Tibial nerve (tissue), 4 donors: ENCODE measurements around the gene GABRE. TPM values are rescaled to one million over a fixed set of nuclear protein-coding genes. Genes with fewer than 3 reads are reported as not detected.

Source experiments
- DNase-seq, 2 donors: peaks; one replicate each; pipeline ENCODE4 v3.0.0-alpha.2; 2019; ENCODE audit warnings: low spot score in 2 of 2
- H3K27ac ChIP-seq, 4 donors: fragments of 200-600 bp; sonication (generic) in 3 of 4; one replicate each; pipeline ENCODE4 v1.5.1; 2017 to 2019; ENCODE audit warnings: mild to moderate bottlenecking in 1 of 4
- H3K27me3 ChIP-seq, 2 donors: fragments of 200-600 bp; sonication (generic) in 1 of 2; one replicate each; pipeline versions ENCODE4 v1.5.1 to v1.6.0; 2017 to 2019
- H3K36me3 ChIP-seq, 3 donors: fragments of 200-600 bp; sonication (generic); one replicate each; pipeline ENCODE4 v1.5.1; 2018 to 2019
- H3K4me1 ChIP-seq, 4 donors: fragments of 200-600 bp; sonication (generic) in 3 of 4; one replicate each; pipeline ENCODE4 v1.5.1; 2017 to 2019
- H3K4me3 ChIP-seq, 4 donors: fragments of 200-600 bp; sonication (generic) in 3 of 4; one replicate each; pipeline ENCODE4 v1.5.1; 2017 to 2019; ENCODE audit warnings: mild to moderate bottlenecking in 1 of 4, moderate library complexity in 1 of 4
- H3K9me3 ChIP-seq, 4 donors: fragments of 200-600 bp; sonication (generic) in 3 of 4; one replicate each; pipeline ENCODE4 v1.5.1; 2017 to 2019
- CTCF ChIP-seq, 5 experiments: fragments of 200-600 bp in 3 of 5; fragments of 450-650 bp in 2 of 5; sonication (generic) in 3 of 5; IDR thresholded peaks; one replicate each; pipeline ENCODE4 v1.5.1; 2016 to 2019; ENCODE audit warnings: antibody characterized with exemption in 5 of 5, mild to moderate bottlenecking in 3 of 5, moderate library complexity in 2 of 5
- EP300 ChIP-seq, 2 donors: sonication (generic); formaldehyde crosslinking; IDR thresholded peaks; one replicate each; pipeline ENCODE4 v1.6.1; 2017; ENCODE audit warnings: antibody characterized with exemption in 2 of 2, mild to moderate bottlenecking in 1 of 2
- POLR2A ChIP-seq, 2 donors: fragments of 450-650 bp; IDR thresholded peaks; one replicate each; pipeline ENCODE4 v1.6.1; 2017; ENCODE audit warnings: antibody characterized with exemption in 2 of 2, mild to moderate bottlenecking in 2 of 2, moderate library complexity in 2 of 2
- WGBS, 2 donors: methylation state at CpG; one replicate each; pipeline ENCODE4 v1.1.5; 2018; 5-methylcytosine and 5-hydroxymethylcytosine counted together
- total RNA-seq, 4 donors: library from RNA; depleted of rRNA; stranded (reverse); fragments of >200 nt; gene quantifications; one replicate each; pipeline ENCODE4 v1.1.0, GENCODE V29; 2016

GABRE gene
- total RNA-seq, 4 donors from 2014 or later: 14.5 to 84.6 (median 41.4) TPM

- no peaks in the 10 kb centered on the region for H3K36me3 ChIP-seq
- no peak for DNase-seq
- no peaks in the 10 kb centered on the region for H3K27me3 ChIP-seq
- no peaks in the 10 kb centered on the region for H3K4me1 ChIP-seq
- TF ChIP-seq CTCF (IDR thresholded peaks at IDR 0.05) (no peak), POLR2A (IDR thresholded peaks at IDR 0.05) (no peak), EP300 (IDR thresholded peaks at IDR 0.05) (no peak)
- no peak overlapping the region for H3K4me3 ChIP-seq
- 67 to 83% methylated on average over 2 to 3 of the region's 3 CpGs for WGBS, 2 donors
- no peaks in the 10 kb centered on the region for H3K9me3 ChIP-seq
- H3K27ac ChIP-seq: no peak overlapping the region
Observed at GRCh38 chrX:151994476-151994875, 20.0 kb upstream of the GABRE start.

- no peak overlapping the region for H3K27ac ChIP-seq
- no peaks in the 10 kb centered on the region for H3K36me3 ChIP-seq
- H3K27me3 ChIP-seq: no peaks in the 10 kb centered on the region
- WGBS, 2 donors: 83 to 94% methylated on average over 2 to 3 of the region's 3 CpGs
- H3K4me3 ChIP-seq: no peak overlapping the region
- TF ChIP-seq EP300 (IDR thresholded peaks at IDR 0.05): no peak
- TF ChIP-seq POLR2A (IDR thresholded peaks at IDR 0.05): no peak
- no peak for TF ChIP-seq CTCF (IDR thresholded peaks at IDR 0.05)
- no peak for DNase-seq
- no peaks in the 10 kb centered on the region for H3K4me1 ChIP-seq
- H3K9me3 ChIP-seq: no peaks in the 10 kb centered on the region
Observed at GRCh38 chrX:151988706-151989299, 14.3 kb upstream of the GABRE start.

GRCh38 chrX:151987108-151987507 lies 12.6 kb upstream of the GABRE start:
- Histone ChIP-seq H3K9me3 (no peaks in the 10 kb centered on the region), H3K4me1 (no peaks in the 10 kb centered on the region), H3K36me3 (no peaks in the 10 kb centered on the region), H3K4me3 (no peak overlapping the region), H3K27ac (no peak overlapping the region), H3K27me3 (no peaks in the 10 kb centered on the region)
- 50 to 60% methylated on average over 4 of the region's 4 CpGs for WGBS, 2 donors
- DNase-seq: no peak
- TF ChIP-seq EP300 (IDR thresholded peaks at IDR 0.05) (no peak), CTCF (IDR thresholded peaks at IDR 0.05) (no peak), POLR2A (IDR thresholded peaks at IDR 0.05) (no peak)

GRCh38 chrX:151985955-151986354 lies 11.5 kb upstream of the GABRE start:
- no peak for TF ChIP-seq CTCF (IDR thresholded peaks at IDR 0.05)
- no peak for TF ChIP-seq POLR2A (IDR thresholded peaks at IDR 0.05)
- no peak for TF ChIP-seq EP300 (IDR thresholded peaks at IDR 0.05)
- Histone ChIP-seq H3K4me3 (no peak overlapping the region), H3K27me3 (no peaks in the 10 kb centered on the region), H3K36me3 (no peaks in the 10 kb centered on the region), H3K27ac (no peak overlapping the region), H3K9me3 (no peaks in the 10 kb centered on the region), H3K4me1 (no peaks in the 10 kb centered on the region)
- DNase-seq: no peak
- WGBS, 2 donors: 47 to 65% methylated on average over 3 of the region's 3 CpGs

- Histone ChIP-seq H3K27me3 (no peaks in the 10 kb centered on the region), H3K9me3 (no peaks in the 10 kb centered on the region), H3K36me3 (no peaks in the 10 kb centered on the region), H3K27ac (no peak overlapping the region), H3K4me3 (no peak overlapping the region), H3K4me1 (no peaks in the 10 kb centered on the region)
- no peak for DNase-seq
- 83 to 88% methylated on average over 4 of the region's 4 CpGs for WGBS, 2 donors
- TF ChIP-seq POLR2A (IDR thresholded peaks at IDR 0.05): no peak
- TF ChIP-seq EP300 (IDR thresholded peaks at IDR 0.05): no peak
- TF ChIP-seq CTCF (IDR thresholded peaks at IDR 0.05): no peak
Observed at GRCh38 chrX:151985531-151985930, 11.1 kb upstream of the GABRE start.
